Activated CD8-positive, alpha-beta memory T cell treated with anti-CD3 and anti-CD28 coated beads for 1 hour (primary cell): ENCODE results near the gene RALGPS1.

Experiments
- DNase-seq, 2 donors: peaks; one replicate each; pipeline ENCODE4 v3.0.0-alpha.2; 2020; ENCODE audit warnings: low read depth in 1 of 2; ENCODE audit errors: extremely low read depth in 1 of 2

The RALGPS1 gene

GRCh38 chr9:127182901-127183746 is 268.5 kb downstream of the RALGPS1 start:
- DNase-seq, result no peak

DNA sequence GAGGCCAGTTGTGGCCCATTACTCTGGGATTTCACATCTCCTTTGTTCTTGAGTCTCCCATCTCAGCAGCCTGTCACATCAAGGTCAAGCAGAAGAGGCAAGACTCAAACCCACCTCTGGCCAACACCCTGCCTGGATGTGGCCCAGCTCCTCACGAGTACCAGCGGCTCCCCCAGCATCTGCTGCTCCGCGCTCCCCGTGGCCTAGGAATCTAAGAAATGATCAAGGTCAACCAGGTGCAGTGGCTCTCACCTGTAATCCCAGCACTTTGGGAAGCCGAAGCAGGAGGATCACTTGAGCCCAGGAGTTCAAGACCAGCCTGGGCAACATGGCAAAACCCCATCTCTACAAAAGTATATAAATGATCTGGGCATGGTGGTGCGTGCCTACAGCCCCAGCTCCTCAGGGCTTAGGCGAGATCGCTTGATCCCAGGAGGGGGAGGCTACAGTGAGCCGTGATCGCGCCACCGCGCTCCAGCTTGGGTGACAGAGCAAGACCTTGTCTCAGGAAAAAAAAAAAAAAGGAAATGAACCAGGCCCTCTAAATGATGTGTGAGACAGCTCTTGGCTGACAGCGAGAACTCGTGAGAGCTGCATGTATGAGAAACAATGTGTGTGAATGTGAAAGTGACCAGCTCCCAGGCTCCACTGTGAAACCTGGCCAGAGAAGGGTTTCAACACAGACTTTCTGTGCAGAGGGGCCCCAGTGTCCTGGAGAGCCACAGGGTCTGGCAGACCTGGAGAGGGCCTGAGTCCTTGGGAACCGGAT is 269.4 kb downstream of the RALGPS1 start:
- no peak for DNase-seq

- no peak for DNase-seq
These were observed 270.1 kb downstream of the RALGPS1 start for GRCh38 chr9:127184641-127185040.

- no peak for DNase-seq
These were observed 270.6 kb downstream of the RALGPS1 start for GRCh38 chr9:127185181-127185580.

- no peak for DNase-seq
These were observed 271.6 kb downstream of the RALGPS1 start for GRCh38 chr9:127185931-127186781.

GRCh38 chr9:127186806-127187205 is 272.2 kb downstream of the RALGPS1 start:
- DNase-seq, result no peak

GRCh38 chr9:127187231-127187956 is 272.8 kb downstream of the RALGPS1 start:
- no peak for DNase-seq

GRCh38 chr9:127188396-127188795 is 273.8 kb downstream of the RALGPS1 start:
- no peak for DNase-seq

GRCh38 chr9:127189628-127190027 is 275.0 kb downstream of the RALGPS1 start:
- DNase-seq, result no peak

DNA sequence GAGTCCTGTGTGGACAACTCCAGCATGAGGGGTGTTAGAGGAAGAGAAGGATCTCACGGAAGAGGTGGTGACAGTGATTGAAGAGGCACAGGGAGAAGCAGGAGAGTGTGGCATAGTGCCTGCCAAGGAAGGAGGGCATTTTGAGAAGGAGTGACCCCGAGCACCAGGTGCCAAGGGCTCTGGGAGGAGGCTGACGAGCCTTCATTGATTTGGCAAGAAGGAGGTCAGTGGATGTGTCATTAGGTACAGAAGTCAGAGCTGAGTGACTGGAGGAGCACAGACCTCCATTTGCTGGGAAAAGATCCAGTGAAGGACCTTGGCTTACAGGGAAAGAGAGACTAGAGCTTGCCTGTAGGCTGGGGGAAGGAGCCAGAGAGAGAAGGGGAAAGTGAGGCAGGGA is 278.2 kb downstream of the RALGPS1 start:
- no peak for DNase-seq

DNA sequence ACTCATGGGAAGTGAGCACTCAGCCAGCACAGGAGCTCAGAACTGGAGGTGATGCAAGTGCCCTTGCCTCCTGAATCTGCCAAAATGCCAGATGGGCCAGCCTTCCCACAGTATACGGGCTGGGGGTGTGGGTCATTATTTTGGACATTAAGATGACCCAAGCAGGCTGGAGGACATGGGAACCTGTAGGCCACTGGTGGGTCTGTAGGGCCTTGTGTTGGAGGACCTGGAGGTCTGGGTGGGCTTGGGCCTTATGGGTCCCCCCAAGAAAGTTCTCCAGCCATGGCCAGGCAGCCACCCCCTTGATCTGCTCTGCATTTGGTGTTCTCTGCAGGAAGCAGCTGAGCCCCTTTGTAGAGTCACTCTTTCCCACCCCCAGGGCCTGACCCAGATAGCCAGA is 278.9 kb downstream of the RALGPS1 start:
- DNase-seq, result no peak

DNA sequence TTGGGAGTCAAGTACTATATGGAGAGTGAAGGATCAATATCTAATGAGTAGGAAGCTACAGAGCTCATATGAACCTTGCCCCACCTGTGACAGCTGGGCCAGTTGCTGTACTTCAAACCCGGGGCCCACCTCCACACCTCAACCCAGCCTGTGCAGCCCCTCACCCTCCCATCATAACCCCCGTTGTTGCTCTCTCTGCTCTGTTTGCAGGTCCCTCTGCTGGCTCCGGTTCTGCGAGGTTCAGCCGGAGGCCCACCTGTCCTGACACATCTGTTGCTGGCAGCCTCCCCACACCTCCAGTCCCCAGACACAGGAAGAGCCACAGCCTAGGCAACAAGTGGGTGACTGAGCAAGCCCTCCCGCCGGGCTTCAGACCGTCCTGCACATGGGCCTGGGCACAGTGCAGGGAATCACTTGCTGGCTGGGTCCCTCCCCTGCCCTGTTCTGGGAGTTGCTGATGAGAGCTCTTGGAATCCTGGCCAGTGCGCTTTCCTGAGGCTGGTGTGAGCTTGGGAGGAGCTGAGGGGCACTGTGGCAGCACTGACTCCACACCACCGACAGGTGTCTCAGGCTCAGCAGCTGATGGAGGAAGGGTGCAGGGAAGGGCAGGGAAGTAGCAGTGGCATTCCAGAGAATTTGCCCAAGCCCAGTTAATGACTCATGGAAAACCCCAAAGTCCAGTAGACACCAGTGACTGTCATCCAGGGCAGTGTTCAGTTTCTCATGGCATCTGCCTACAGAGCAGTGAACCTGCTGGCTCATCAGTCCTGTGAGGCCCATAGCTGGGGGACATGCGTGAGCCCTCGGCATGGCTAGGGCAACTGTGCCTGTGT is 280.5 kb downstream of the RALGPS1 start:
- DNase-seq, result no peak

- DNase-seq, result no peak
These were observed 281.6 kb downstream of the RALGPS1 start for GRCh38 chr9:127195976-127196825.

DNA sequence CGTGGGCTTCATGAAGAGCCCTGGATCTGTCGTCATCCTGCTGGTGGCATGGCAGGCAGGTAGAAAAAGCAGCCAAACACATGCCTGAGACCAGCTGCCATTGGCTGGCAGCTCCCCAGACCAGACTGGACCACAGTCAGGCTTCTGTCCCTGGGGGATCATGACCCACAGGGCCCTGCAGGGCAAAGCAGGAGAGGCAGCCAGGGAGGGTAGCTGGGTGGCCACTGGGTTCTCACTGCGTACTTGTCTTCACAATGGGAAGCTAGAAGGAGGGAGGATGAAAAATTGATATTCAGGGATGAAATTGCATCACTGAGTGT is 282.2 kb downstream of the RALGPS1 start:
- no peak for DNase-seq

- DNase-seq, result no peak
These were observed 282.7 kb downstream of the RALGPS1 start for GRCh38 chr9:127197186-127197860.

DNA sequence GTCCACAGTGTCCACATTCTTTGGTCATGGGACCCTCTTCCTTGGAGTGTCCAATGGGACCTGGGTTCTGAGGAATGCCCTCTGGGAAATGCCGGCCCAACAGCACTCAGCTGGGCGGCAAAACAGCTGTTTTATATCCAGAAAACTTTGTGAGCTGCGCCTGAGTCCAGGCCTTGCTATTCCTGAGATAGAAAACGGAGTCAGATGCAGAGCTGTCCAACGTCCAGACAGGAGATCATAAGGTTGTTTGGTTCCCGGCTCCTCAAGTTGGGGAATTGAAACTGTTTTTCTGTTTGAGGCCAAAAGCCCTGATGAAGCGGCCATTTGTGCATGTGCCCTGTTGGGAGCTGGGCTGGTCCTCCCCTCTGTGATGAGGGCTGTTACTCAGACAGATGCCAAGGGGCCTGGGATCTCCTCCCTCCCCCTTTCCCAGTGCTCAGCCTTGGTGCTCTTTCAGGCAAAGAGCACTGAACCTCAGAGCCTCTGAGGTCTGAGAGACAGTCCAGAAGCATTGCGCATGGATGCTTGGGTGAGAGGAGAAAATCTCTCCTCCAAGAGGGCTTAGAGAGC is 283.4 kb downstream of the RALGPS1 start:
- DNase-seq, result no peak

DNA sequence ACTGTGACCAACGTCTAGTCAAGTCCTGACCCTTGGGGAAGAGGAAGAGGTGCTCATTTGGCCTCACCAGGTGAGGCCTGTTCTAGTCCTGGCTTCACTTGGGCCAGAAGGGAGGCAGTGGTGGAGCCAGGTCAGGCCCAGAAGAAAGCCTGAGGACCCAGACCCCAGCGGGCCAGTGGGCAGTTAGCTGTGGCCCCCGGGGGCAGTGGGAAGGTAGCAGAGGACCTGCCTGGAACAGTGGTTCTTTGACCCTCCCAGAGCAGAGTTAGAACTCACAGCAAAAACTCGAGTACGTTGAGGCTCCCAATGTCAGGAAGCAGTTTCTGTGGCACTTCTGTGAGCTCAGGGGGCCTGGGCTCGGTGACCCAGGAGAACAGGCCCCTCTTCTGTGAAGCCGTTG is 284.0 kb downstream of the RALGPS1 start:
- no peak for DNase-seq
